Mammary epithelial cell (primary cell): ENCODE results near the gene TRERF1.

Experiments used
- EZH2 ChIP-seq: IDR thresholded peaks from 2 replicates; pipeline ENCODE4 v1.6.1; 2012; ENCODE audit warnings: low read length, inconsistent platforms, borderline replicate concordance
- TF ChIP-seq, protein P1 (sequence below), 2 donors: IDR thresholded peaks in 1 of 2; conservative IDR thresholded peaks in 1 of 2; 2 replicates each; pipeline ENCODE4 v1.5.1; 2011 to 2012; ENCODE audit warnings: inconsistent platforms in 2 of 2, low read length in 2 of 2, mild to moderate bottlenecking in 2 of 2, control low read depth in 1 of 2, low read depth in 1 of 2; ENCODE audit not compliant: insufficient read depth in 1 of 2; ENCODE audit errors: extremely low read depth in 1 of 2

DNA sequence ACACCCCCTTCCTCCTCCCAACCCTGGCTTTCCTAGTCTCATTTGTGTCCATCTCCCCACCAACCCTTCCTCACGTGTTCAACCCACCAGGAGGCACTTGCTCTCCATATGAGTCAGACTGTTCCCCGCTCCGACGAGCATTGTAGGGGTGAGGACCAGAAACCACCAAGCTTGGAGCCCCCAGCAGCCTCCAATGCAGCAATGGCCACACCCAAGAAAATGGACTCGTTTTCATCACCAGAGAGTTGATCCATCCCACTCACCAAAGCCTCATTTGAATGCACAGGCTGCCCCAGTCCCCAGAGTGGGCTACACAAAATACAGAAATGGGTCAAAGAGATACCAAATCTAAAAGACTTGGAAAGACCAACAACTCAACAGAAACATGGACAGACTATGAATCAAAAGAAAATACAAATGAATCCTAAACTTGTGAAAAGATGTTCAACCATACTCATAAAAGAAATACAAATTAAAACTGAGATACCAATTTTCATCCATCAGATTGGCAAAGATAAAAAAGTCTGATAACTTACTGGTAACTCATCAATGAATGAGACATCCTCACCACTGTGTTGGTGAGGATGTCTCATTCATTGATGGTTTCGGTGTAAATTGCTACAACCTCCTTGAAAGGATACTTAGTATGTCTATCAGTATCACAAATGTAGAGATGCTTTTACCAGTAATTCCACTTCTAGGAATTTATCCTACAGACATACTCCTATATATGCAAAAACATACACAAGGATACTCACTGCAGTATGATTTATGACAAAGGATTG lies 68.1 kb downstream of the TRERF1 start:
- TF ChIP-seq EZH2 = no peak
- TF ChIP-seq, protein P1, sequence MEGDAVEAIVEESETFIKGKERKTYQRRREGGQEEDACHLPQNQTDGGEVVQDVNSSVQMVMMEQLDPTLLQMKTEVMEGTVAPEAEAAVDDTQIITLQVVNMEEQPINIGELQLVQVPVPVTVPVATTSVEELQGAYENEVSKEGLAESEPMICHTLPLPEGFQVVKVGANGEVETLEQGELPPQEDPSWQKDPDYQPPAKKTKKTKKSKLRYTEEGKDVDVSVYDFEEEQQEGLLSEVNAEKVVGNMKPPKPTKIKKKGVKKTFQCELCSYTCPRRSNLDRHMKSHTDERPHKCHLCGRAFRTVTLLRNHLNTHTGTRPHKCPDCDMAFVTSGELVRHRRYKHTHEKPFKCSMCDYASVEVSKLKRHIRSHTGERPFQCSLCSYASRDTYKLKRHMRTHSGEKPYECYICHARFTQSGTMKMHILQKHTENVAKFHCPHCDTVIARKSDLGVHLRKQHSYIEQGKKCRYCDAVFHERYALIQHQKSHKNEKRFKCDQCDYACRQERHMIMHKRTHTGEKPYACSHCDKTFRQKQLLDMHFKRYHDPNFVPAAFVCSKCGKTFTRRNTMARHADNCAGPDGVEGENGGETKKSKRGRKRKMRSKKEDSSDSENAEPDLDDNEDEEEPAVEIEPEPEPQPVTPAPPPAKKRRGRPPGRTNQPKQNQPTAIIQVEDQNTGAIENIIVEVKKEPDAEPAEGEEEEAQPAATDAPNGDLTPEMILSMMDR (conservative IDR thresholded peaks at IDR 0.05 in 1 of 2, IDR thresholded peaks at IDR 0.05 in 1 of 2; ENCODE audit: extremely low read depth in 1 of 2, insufficient read depth in 1 of 2, low read depth in 1 of 2, low read length in 2 of 2) = no peak
